GM21619 (cell line): Measurements from ENCODE around the gene CADPS.

Source experiments
- ATAC-seq: cut with Tn5 transposase; IDR thresholded peaks from one replicate; pipeline ENCODE4 v1.9.1; 2021; ENCODE audit not compliant: unreplicated experiment

The CADPS gene

GRCh38 chr3:62874711-62875557 lies at the start of gene CADPS:
Gene CADPS, minus strand, starts transcription at chr3:62875416. Its CDS starts 387 bp downstream, at chr3:62875029.
- no peak for ATAC-seq

GRCh38 chr3:62923066-62923465 lies 47.9 kb upstream of the CADPS start:
- no peak for ATAC-seq

GRCh38 chr3:62922326-62922725 lies 47.1 kb upstream of the CADPS start:
- ATAC-seq: no peak

GRCh38 chr3:62920466-62920784 lies 45.2 kb upstream of the CADPS start:
- no peak for ATAC-seq

DNA sequence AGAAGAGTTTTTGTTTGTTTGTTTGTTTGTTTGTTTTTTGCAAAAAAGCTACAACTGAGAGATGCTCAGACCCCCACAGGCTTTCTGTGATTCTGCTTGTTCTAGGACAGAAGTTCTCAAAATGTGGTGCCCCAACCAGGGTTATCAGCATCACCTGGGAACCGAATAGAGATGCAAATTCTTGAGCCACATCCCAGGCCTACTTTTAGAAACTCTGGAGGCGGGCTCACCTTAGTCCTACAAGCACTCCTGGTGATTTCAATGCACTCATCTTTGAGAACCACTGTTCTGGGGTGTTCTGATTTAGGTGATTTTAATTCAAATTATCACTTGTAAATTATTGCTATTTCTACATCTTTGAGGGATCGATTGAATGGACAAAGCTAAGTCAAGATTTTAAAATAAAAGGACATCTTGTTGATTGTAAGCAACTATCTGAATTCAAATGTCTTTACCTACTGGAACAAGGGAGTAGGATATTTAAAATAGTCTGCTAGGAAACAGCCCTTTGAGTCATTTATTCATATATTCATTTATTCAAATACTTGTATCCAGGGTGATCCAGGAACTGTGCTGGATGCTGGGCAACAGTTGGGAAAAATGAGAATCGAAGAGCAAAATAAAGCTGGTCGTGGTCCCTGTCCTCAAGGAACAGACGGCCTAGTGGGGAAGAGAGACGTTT lies 44.7 kb upstream of the CADPS start:
- ATAC-seq: no peak

DNA sequence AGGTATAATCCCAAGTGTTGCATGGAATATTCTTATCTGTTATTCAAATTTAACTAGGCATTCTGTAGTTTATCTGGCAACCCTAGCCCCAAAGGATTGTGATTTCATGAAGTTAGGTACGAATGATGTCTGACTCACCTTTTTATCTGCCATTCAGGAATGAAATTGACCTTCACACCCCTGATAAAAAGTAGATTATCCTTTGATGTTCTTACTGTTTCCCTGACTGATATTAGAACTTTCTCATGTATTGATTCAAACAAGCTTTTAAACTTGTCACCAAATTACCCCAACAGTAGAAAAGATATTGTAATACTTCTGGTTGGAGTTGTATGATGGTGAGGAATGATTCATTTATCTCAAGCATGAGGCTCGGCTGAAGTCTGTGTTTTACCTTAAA lies 43.6 kb upstream of the CADPS start:
- ATAC-seq: no peak

GRCh38 chr3:62918131-62918530 lies 42.9 kb upstream of the CADPS start:
- ATAC-seq: no peak

- ATAC-seq: no peak
Observed at GRCh38 chr3:62911526-62911925, 36.3 kb upstream of the CADPS start.

GRCh38 chr3:62905331-62905730 lies 30.1 kb upstream of the CADPS start:
- no peak for ATAC-seq

DNA sequence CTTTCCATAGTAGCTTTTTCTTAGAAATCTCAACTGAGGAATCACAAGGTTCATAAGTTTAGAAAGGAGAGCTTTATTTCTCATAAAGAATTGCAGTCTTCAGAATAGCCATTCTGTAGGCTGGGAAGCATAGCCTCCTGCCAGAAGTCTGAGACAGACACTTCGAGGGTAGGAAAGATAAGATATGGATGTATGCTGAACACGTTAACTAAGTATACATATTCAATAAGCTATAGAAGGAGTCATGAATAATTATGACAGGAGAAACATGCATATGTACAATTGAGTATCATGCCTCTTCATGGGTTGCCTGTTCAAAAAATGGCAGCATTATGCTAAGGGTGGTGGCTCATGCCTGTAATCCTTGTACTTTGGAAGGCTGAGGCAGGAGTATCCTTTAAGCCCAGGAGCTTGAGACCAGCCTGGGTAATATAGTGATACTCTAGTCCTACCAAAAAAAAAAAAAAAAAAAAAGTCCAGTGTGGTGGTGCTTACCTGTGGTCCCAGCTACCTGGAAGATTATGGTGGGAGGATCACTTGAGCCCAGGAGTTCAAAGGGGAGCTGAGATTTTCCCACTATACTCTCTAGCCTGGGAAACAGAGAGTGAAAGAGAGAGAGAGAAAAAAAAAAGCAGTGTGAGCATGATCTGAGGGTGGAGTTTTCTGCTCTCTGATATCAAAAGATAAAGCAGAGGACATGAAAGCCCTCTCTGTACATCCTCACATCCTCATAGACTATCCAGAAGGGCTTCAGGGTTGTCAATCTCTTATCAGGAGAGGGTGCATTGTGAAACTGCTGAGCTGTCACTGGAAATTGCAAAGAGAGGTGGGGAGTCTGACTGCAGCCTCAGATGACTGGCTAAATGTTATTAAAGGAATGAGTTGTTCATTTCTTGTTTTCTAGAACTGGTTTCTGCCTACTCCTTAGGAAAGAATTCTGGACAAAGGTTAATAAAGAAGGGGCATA lies 23.6 kb upstream of the CADPS start:
- no peak for ATAC-seq

GRCh38 chr3:62895901-62896300 lies 20.7 kb upstream of the CADPS start:
- no peak for ATAC-seq

- ATAC-seq: no peak
Observed at GRCh38 chr3:62892951-62893350, 17.7 kb upstream of the CADPS start.

DNA sequence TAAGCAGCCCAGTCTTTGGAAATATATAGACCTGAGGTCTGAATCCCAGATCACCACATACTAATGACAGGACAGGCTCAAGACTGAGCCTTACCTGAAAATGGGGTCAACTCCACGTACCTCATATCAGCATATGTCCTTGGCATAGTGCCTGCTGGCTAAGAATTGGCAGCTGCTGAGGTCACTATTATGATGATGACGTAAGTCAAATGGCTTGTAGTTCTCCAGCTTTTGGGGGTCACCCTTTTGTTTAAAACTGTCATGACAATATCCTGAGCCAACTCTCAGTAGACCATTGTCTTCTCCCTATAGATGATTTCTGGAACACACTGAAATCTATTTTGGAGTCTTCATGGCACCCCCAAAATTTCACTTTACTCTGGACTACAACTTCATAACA lies 16.8 kb upstream of the CADPS start:
- no peak for ATAC-seq

GRCh38 chr3:62888778-62889177 lies 13.6 kb upstream of the CADPS start:
- ATAC-seq: no peak

- ATAC-seq: no peak
Observed at GRCh38 chr3:62888180-62888579, 13.0 kb upstream of the CADPS start.

GRCh38 chr3:62885136-62885535 lies 9.9 kb upstream of the CADPS start:
- ATAC-seq: no peak

GRCh38 chr3:62884096-62884870 lies 9.1 kb upstream of the CADPS start:
- no peak for ATAC-seq

- ATAC-seq: no peak
Observed at GRCh38 chr3:62882676-62883200, 7.5 kb upstream of the CADPS start.

DNA sequence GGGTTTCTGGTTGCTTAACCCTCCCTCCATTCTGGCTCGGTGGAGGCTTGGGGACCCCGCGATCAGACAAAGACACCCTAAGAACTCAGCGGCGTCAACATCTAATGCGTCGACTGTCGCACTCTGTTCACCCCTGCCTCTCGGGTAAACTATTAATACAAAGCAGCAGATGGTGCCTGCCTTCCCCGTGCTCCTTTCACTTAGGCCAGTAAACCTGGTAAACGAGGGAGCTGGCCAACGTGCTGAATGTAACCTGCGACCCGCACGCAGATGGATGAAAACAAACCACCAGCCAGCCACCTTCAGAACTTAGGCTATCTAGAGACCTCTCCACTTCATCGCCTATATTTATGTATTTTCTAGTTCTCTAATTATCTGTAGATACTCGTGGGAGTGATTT lies 848 bp upstream of the CADPS start:
- no peak for ATAC-seq

- ATAC-seq: no peak
Observed at GRCh38 chr3:62875558-62876002, 364 bp upstream of the CADPS start.
